Activated naive CD8-positive, alpha-beta T cell treated with anti-CD3 and anti-CD28 coated beads for 36 hours (primary cell): ENCODE results near the gene TFF2. TPM values are rescaled to one million over a fixed set of nuclear protein-coding genes. Genes with fewer than 3 reads are reported as not detected.

ENCODE experiments used
- DNase-seq: peaks from one replicate; pipeline ENCODE4 v3.0.0; 2021
- H3K27ac Mint-ChIP-seq: one replicate; pipeline ENCODE4 v1.8.0; 2022; ENCODE audit warnings: mild to moderate bottlenecking, moderate library complexity, mixed read lengths
- H3K27me3 Mint-ChIP-seq: one replicate; pipeline ENCODE4 v1.8.0; 2022; ENCODE audit warnings: mild to moderate bottlenecking, mixed read lengths
- H3K36me3 Mint-ChIP-seq: one replicate; pipeline ENCODE4 v1.8.0; 2021; ENCODE audit warnings: mild to moderate bottlenecking, mixed read lengths
- H3K4me1 Mint-ChIP-seq: one replicate; pipeline ENCODE4 v1.8.0; 2021; ENCODE audit warnings: mixed read lengths
- H3K4me3 Mint-ChIP-seq: one replicate; pipeline ENCODE4 v1.8.0; 2022; ENCODE audit warnings: mild to moderate bottlenecking, moderate library complexity, mixed read lengths
- H3K9me3 Mint-ChIP-seq: one replicate; pipeline ENCODE4 v1.8.0; 2022; ENCODE audit warnings: mixed read lengths
- total RNA-seq, 2 experiments: library from RNA; stranded (reverse); gene quantifications; one replicate each; pipeline ENCODE4 v1.2.3, GENCODE V29; 2021

The TFF2 gene
- total RNA-seq, 2 experiments from 2014 or later, result not detected

GRCh38 chr21:42376338-42376982 lies 25.7 kb upstream of the TFF2 start:
- DNase-seq, result no peak
- Mint-ChIP-seq H3K4me3 (no peak overlapping the region), H3K9me3 (peaks cover under 1% of the 10 kb centered on the region), H3K27ac (no peak overlapping the region), H3K27me3 (no peaks in the 10 kb centered on the region), H3K4me1 (peaks cover 24% of the 10 kb centered on the region), H3K36me3 (peaks cover 57% of the 10 kb centered on the region)

GRCh38 chr21:42375966-42376337 lies 25.2 kb upstream of the TFF2 start:
- no peaks in the 10 kb centered on the region for H3K9me3 Mint-ChIP-seq
- H3K36me3 Mint-ChIP-seq, result peaks cover 56% of the 10 kb centered on the region
- DNase-seq, result no peak
- no peaks in the 10 kb centered on the region for H3K27me3 Mint-ChIP-seq
- H3K4me3 Mint-ChIP-seq, result no peak overlapping the region
- H3K27ac Mint-ChIP-seq, result no peak overlapping the region
- peaks cover 24% of the 10 kb centered on the region for H3K4me1 Mint-ChIP-seq

DNA sequence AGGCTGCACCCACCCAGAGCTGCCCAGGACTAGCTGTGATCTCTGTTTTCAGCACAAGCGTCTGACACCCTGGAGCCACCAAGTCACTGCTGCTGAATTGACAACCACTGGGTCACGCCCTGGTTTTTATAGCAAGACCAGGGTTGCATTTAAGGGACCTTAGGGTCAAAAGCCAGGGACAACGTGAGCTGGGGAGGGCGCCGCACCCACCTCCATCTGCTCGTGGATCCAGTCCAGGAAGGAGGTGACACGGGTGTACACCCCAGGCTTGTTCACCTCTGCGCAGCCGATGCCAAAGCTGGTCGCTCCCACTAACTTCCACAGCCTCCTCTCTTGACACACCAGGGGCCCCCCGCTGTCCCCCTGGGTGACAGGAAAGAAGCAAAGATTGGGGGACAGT lies 24.7 kb upstream of the TFF2 start:
- peak overlapping the region; percentile 73 for H3K27ac Mint-ChIP-seq
- H3K4me1 Mint-ChIP-seq, result peaks cover 24% of the 10 kb centered on the region
- H3K36me3 Mint-ChIP-seq, result peaks cover 57% of the 10 kb centered on the region
- H3K4me3 Mint-ChIP-seq, result no peak overlapping the region
- DNase-seq, result no peak
- H3K27me3 Mint-ChIP-seq, result no peaks in the 10 kb centered on the region
- no peaks in the 10 kb centered on the region for H3K9me3 Mint-ChIP-seq

DNA sequence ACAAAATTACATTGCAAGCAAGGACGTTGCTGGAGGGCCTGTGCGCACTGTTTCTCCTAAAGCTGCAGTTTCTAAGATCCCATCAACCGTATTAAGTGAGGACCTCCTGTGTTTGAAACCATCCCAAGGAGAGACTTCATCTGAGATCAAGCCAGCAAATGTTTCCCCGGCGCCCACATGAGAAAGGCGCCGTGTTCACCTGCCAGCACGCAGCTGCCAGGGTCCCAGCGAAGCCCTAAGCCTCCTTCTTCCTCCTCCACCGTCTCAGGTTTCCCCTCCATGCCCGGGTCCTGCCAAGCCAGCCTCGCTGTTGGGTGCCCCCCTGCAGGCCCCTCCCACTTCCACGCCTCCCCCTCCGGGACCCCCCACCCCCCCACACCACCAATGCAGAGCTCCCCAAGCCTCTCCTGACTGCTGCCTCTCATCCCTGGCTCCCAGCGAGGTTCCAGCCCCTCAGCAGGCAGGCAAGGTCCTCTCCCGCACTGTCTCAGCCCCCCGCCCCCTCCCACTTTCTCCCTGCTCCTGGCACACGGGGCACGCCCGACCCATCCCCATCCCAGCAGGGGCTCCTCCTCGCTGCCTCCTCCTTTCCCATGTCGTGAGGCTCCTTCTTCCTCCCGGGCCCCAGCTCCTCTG lies 24.2 kb upstream of the TFF2 start:
- Mint-ChIP-seq H3K9me3 (no peaks in the 10 kb centered on the region), H3K27me3 (no peaks in the 10 kb centered on the region), H3K27ac (peak overlapping the region; percentile 73), H3K4me1 (peaks cover 24% of the 10 kb centered on the region), H3K36me3 (peaks cover 52% of the 10 kb centered on the region), H3K4me3 (no peak overlapping the region)
- no peak for DNase-seq

GRCh38 chr21:42374457-42374856 lies 23.7 kb upstream of the TFF2 start:
- H3K4me3 Mint-ChIP-seq, result no peak overlapping the region
- DNase-seq, result no peak
- H3K9me3 Mint-ChIP-seq, result no peaks in the 10 kb centered on the region
- H3K36me3 Mint-ChIP-seq, result peaks cover 47% of the 10 kb centered on the region
- peak overlapping the region; percentile 63 for H3K27ac Mint-ChIP-seq
- peaks cover 24% of the 10 kb centered on the region for H3K4me1 Mint-ChIP-seq
- no peaks in the 10 kb centered on the region for H3K27me3 Mint-ChIP-seq

DNA sequence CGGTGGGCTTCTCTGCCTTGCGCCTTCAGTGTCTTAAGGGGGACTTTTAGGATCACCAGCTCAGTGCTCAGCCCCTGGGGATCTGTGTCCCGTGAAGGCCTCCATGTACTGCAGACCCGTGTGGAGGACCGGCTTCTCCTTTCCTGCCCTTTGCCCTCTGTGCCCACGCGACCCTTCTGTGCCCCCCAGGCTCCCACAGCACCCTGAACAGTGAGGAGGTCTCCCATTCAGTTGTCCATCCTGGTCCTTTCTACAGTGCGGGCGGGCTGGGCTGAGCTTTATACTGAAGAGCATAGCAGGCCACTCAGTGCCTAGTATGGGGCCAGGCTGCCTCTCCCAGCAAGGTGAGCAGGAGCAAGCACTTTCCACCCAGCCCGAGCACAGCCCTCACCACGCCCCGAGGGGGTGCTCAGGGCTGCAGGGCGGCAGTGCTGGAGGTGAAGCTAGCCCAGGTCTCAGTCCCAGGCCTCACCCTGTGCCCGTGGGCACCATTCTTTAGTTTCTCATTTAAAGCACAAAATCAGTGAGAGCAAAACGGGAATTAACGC lies 23.2 kb upstream of the TFF2 start:
- Mint-ChIP-seq H3K27ac (peak overlapping the region; percentile 63), H3K36me3 (peaks cover 50% of the 10 kb centered on the region), H3K27me3 (no peaks in the 10 kb centered on the region)

DNA sequence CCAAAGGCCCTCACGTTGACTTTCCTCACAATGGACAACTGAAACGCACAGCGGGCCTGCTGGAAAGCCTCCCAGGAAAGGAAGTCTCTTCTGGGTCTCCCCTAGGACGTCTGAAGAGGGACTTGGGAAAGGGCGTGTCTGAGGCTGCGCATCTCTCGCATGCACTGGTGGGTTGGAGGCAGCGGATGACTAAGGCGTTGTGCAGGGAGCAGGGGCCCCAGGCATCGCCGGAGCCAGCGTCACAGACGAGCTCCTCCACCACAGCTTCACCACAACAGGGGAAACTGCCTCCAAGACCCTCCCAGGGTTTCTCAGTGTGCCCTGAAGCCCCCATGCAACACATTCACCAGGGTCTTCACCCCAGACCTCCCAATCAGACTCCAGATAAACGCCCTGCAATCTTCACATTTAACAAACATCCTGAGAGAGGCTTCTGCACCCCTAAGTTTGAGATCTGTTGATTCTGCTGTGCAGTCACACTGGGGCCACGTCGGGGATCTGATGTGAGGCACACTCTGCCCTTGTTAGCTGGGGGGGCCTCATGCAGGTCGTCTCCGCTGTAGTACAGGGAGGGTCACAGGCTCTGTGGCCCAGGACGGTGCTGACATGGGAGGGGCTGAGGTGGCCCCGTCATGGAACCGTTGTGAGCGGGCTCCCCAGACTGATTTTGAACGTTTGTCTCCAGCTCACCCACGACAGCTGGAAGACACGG lies 22.6 kb upstream of the TFF2 start:
- peak overlapping the region; percentile 25 for H3K4me3 Mint-ChIP-seq
- H3K36me3 Mint-ChIP-seq, result peaks cover 48% of the 10 kb centered on the region
- H3K27me3 Mint-ChIP-seq, result no peaks in the 10 kb centered on the region
- peak; percentile 48 for DNase-seq
- H3K9me3 Mint-ChIP-seq, result no peaks in the 10 kb centered on the region
- peak overlapping the region; percentile 86 for H3K27ac Mint-ChIP-seq
- H3K4me1 Mint-ChIP-seq, result peaks cover 24% of the 10 kb centered on the region

More for the DNA sequence above, 23.2 kb upstream of the TFF2 start:
- DNase-seq, result no peak
- H3K4me3 Mint-ChIP-seq, result no peak overlapping the region
- no peaks in the 10 kb centered on the region for H3K9me3 Mint-ChIP-seq
- peaks cover 24% of the 10 kb centered on the region for H3K4me1 Mint-ChIP-seq

GRCh38 chr21:42370894-42371654 lies 20.3 kb upstream of the TFF2 start:
- Mint-ChIP-seq H3K36me3 (peaks cover 35% of the 10 kb centered on the region), H3K27me3 (no peaks in the 10 kb centered on the region), H3K4me1 (peaks cover 27% of the 10 kb centered on the region), H3K9me3 (no peaks in the 10 kb centered on the region), H3K4me3 (no peak overlapping the region), H3K27ac (peak overlapping the region; percentile 52)
- DNase-seq, result no peak

- Mint-ChIP-seq H3K36me3 (peaks cover 31% of the 10 kb centered on the region), H3K4me3 (no peak overlapping the region), H3K4me1 (peaks cover 21% of the 10 kb centered on the region)
These were observed 19.0 kb upstream of the TFF2 start for GRCh38 chr21:42369821-42370220.

GRCh38 chr21:42367367-42368165 lies 16.8 kb upstream of the TFF2 start:
- DNase-seq, result no peak
- no peaks in the 10 kb centered on the region for H3K27me3 Mint-ChIP-seq
- H3K27ac Mint-ChIP-seq, result peak overlapping the region; percentile 71
- no peaks in the 10 kb centered on the region for H3K9me3 Mint-ChIP-seq
- H3K4me3 Mint-ChIP-seq, result no peak overlapping the region
- H3K4me1 Mint-ChIP-seq, result peaks cover 12% of the 10 kb centered on the region
- H3K36me3 Mint-ChIP-seq, result peaks cover 20% of the 10 kb centered on the region

More at GRCh38 chr21:42369821-42370220, 19.0 kb upstream of the TFF2 start:
- Mint-ChIP-seq H3K27me3 (no peaks in the 10 kb centered on the region), H3K9me3 (no peaks in the 10 kb centered on the region), H3K27ac (no peak overlapping the region)
- DNase-seq, result no peak

DNA sequence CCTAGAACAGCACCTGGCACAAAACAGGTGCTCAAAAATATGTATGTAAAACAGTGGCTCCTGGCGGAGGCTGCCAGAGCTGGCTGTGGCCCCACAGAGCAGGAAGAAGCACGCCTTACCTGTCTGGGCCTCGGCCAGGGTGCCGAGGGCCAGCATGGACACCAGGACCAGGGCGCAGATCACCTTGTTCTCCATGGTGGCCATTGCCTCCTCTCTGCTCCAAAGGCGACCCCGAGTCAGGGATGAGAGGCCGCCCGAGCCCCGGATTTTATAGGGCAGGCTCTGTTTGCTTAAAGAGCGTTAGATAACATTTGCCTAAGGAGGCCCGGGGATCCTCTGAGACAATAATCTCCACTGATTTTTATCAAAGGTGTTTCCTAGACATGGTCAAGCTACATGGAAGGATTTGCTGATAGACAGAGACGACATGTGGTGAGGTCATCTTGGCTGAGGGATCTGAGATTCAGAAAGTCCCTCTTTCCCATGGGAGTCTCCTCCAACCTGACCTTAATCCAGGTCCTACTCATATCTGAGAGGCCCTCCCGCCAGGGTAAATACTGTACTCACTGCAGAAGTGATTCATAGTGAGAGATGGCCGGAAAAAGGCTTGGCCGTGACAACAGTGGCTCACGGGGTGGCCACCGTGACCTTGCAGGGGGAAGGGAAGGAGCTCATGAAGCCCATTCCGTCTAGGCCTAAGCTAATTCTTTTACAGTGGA lies 15.7 kb upstream of the TFF2 start, which contains the start of gene TFF1:
TSS of gene TFF1 (minus strand) at position 244 of the 719 bp plus-strand sequence. CDS start at position 204, 40 bp downstream.
- Mint-ChIP-seq H3K4me1 (peaks cover 15% of the 10 kb centered on the region), H3K27me3 (no peaks in the 10 kb centered on the region), H3K4me3 (no peak within 1 kb of the TSS), H3K27ac (no peak within 1 kb of the TSS), H3K36me3 (peaks cover 10% of the 10 kb centered on the region), H3K9me3 (no peaks in the 10 kb centered on the region)
- DNase-seq, result no peak

GRCh38 chr21:42365770-42366169 lies 15.0 kb upstream of the TFF2 start:
- H3K9me3 Mint-ChIP-seq, result no peaks in the 10 kb centered on the region
- DNase-seq, result no peak
- H3K4me3 Mint-ChIP-seq, result no peak overlapping the region
- H3K4me1 Mint-ChIP-seq, result peaks cover 15% of the 10 kb centered on the region
- no peaks in the 10 kb centered on the region for H3K27me3 Mint-ChIP-seq
- H3K27ac Mint-ChIP-seq, result no peak overlapping the region
- H3K36me3 Mint-ChIP-seq, result peaks cover 5% of the 10 kb centered on the region

GRCh38 chr21:42364304-42364865 lies 13.6 kb upstream of the TFF2 start:
- H3K27me3 Mint-ChIP-seq, result no peaks in the 10 kb centered on the region
- no peak for DNase-seq
- H3K9me3 Mint-ChIP-seq, result peaks cover 2% of the 10 kb centered on the region
- H3K4me1 Mint-ChIP-seq, result peaks cover 15% of the 10 kb centered on the region
- no peak overlapping the region for H3K4me3 Mint-ChIP-seq
- no peak overlapping the region for H3K27ac Mint-ChIP-seq
- peaks cover 4% of the 10 kb centered on the region for H3K36me3 Mint-ChIP-seq
